ENCODE data around the gene NEK6. TPM values are rescaled to one million over a fixed set of nuclear protein-coding genes. Genes with fewer than 3 reads are reported as not detected.

Gene NEK6
- total and polyA plus RNA-seq, 2 of the 8 experiments (the other 6 are each of a cell fraction or from before 2014, with no cell fraction given): 17.7 to 19.7 TPM

- Histone ChIP-seq H3K18ac (ENCODE audit: extremely low read depth, low read length) (no peak overlapping the region), H3K79me2 (ENCODE audit: control insufficient read depth in 1 of 2, insufficient read depth in 2 of 2, low read length in 2 of 2) (peaks cover 0 to 2% of the 10 kb centered on the region in 2 experiments; a peak in 1 of 4 replicates), H3K9me3 (ENCODE audit: insufficient read depth in 2 of 2, low read depth in 1 of 2, low read length in 1 of 2) (no peaks in the 10 kb centered on the region), H3K4me1 (replicated peaks in 1 of 4; ENCODE audit: control insufficient read depth in 3 of 4, insufficient read depth in 4 of 4, low read length in 3 of 4) (peaks cover 0 to 3% (median 0%) of the 10 kb centered on the region in 4 experiments; a peak in 2 of 7 replicates), H3K14ac (ENCODE audit: insufficient read length) (no peak overlapping the region), H3K27me3 (replicated peaks in 1 of 4; ENCODE audit: control insufficient read depth in 3 of 4, extremely low read depth in 1 of 4, insufficient read depth in 3 of 4, low read length in 3 of 4) (no peaks in the 10 kb centered on the region), H3K27ac (ENCODE audit: low read depth, low read length) (no peak overlapping the region), H2BK5ac (ENCODE audit: low read depth, low read length) (no peak overlapping the region), H3K36me3 (ENCODE audit: control insufficient read depth in 2 of 4, insufficient read depth in 4 of 4, low read length in 3 of 4) (no peaks in the 10 kb centered on the region), H2BK15ac (ENCODE audit: low read length) (no peak overlapping the region), H3K4me2 (ENCODE audit: insufficient read depth in 1 of 2, low read depth in 2 of 2, low read length in 2 of 2) (no peak overlapping the region), H4K8ac (ENCODE audit: extremely low read depth, insufficient read depth, low read length) (peak overlapping the region; percentile 68), H3K56ac (replicated peaks; ENCODE audit: insufficient read length, low read depth, low read length) (no peak overlapping the region), H3K4ac (replicated peaks; ENCODE audit: insufficient read length, low read depth, low read length) (no peak overlapping the region), H3K9ac (replicated peaks in 1 of 4; ENCODE audit: extremely low read depth in 1 of 4, low read depth in 3 of 4, low read length in 3 of 4) (no peak overlapping the region), H4K91ac (replicated peaks; ENCODE audit: insufficient read length, low read length) (no peak overlapping the region), H2BK120ac (replicated peaks; ENCODE audit: low read depth, low read length) (no peak overlapping the region), H2AFZ (ENCODE audit: low read length) (no peak overlapping the region), H4K5ac (ENCODE audit: insufficient read length, low read depth, low read length) (no peak overlapping the region), H3K23me2 (ENCODE audit: low read depth, low read length) (no peaks in the 10 kb centered on the region), H2BK12ac (ENCODE audit: low read depth, low read length) (no peak overlapping the region), H3K4me3 (ENCODE audit: extremely low read depth in 1 of 4, insufficient read depth in 2 of 4, low read depth in 3 of 4, low read length in 4 of 4) (no peak overlapping the region), H2AK5ac (ENCODE audit: low read depth, low read length) (no peak overlapping the region), H3K23ac (ENCODE audit: insufficient read length) (no peak overlapping the region), H2BK20ac (ENCODE audit: low read length) (no peak overlapping the region), H3K79me1 (ENCODE audit: low read depth, low read length) (peaks cover 16% of the 10 kb centered on the region; the same call in 1 of the 2 replicates), H4K20me1 (replicated peaks in 1 of 2; ENCODE audit: control insufficient read depth in 1 of 2, insufficient read depth in 2 of 2, low read length in 2 of 2) (peaks cover 0 to 6% of the 10 kb centered on the region in 2 experiments)
- DNase-seq (ENCODE audit: low read depth in 1 of 2, low spot score in 2 of 2) (no peak), FAIRE-seq (no peak)
- ChIA-PET CTCF (ENCODE audit: partially characterized antibody) (interaction anchor here (0.6 to 1.8 kb wide), 6 partner anchors 9 to 302 kb away, joined by 3 to 6 read pairs (median 3); no protein-coding TSS in a partner anchor), POLR2A (ENCODE audit: partially characterized antibody) (no interaction called here)
- WGBS, 2 experiments (ENCODE audit: extremely low coverage in 1 of 2, insufficient coverage in 1 of 2, insufficient read length in 1 of 2, insufficient replicate concordance in 2 of 2, low coverage in 1 of 2, low lambda C conversion rate in 2 of 2, missing lambda C conversion rate in 1 of 2): 91% methylated on average over 17 of the region's 17 CpGs; no CpG with 5 or more reads in 1 of the 2 experiments
- TF ChIP-seq ASH2L (IDR thresholded peaks at IDR 0.05; ENCODE audit: low read length): no peak
- no peak for TF ChIP-seq EP300 (IDR thresholded peaks at IDR 0.05; ENCODE audit: borderline replicate concordance in 1 of 2, low read depth in 2 of 2, low read length in 2 of 2)
- TF ChIP-seq SP2 (IDR thresholded peaks at IDR 0.05; ENCODE audit: low read length): no peak
- TF ChIP-seq NANOG (IDR thresholded peaks at IDR 0.05; ENCODE audit: insufficient read depth, low read depth, low read length, poor library complexity, severe bottlenecking): no peak
- TF ChIP-seq TBP (IDR thresholded peaks at IDR 0.05; ENCODE audit: low read depth, low read length): no peak
- no peak for TF ChIP-seq SIX5 (IDR thresholded peaks at IDR 0.05; ENCODE audit: low read depth, low read length)
Observed at GRCh38 chr9:124277420-124277819, 19.7 kb downstream of the NEK6 start.

Measured in H1 (cell line).